ENCODE measurements around the gene LRG1.
A peak's percentile ranks its signal among the peaks of the same experiment; 100 is the strongest.
"Not testable (repeated sequence)": the region's sequence is repeated elsewhere in the genome, so short reads cannot be mapped to it uniquely, and the experiment has no call there.

LRG1 gene

GRCh38 chr19:4566402-4567051, 26.7 kb upstream of the LRG1 start:
- peaks cover 14% of the 10 kb centered on the region for H3K4me1 ChIP-seq (ENCODE audit: low read depth, poor library complexity, severe bottlenecking)
- H3K79me2 ChIP-seq (ENCODE audit: insufficient read depth, low read depth), result no peaks in the 10 kb centered on the region
- H3K36me3 ChIP-seq (ENCODE audit: insufficient read depth), result no peaks in the 10 kb centered on the region
- H3K27ac ChIP-seq, result no peak overlapping the region
- TF ChIP-seq, protein P1, sequence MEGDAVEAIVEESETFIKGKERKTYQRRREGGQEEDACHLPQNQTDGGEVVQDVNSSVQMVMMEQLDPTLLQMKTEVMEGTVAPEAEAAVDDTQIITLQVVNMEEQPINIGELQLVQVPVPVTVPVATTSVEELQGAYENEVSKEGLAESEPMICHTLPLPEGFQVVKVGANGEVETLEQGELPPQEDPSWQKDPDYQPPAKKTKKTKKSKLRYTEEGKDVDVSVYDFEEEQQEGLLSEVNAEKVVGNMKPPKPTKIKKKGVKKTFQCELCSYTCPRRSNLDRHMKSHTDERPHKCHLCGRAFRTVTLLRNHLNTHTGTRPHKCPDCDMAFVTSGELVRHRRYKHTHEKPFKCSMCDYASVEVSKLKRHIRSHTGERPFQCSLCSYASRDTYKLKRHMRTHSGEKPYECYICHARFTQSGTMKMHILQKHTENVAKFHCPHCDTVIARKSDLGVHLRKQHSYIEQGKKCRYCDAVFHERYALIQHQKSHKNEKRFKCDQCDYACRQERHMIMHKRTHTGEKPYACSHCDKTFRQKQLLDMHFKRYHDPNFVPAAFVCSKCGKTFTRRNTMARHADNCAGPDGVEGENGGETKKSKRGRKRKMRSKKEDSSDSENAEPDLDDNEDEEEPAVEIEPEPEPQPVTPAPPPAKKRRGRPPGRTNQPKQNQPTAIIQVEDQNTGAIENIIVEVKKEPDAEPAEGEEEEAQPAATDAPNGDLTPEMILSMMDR (conservative IDR thresholded peaks at IDR 0.05; ENCODE audit: low read depth, low read length), result no peak
- peaks cover 38% of the 10 kb centered on the region for H3K27me3 ChIP-seq (ENCODE audit: insufficient read depth, low read depth)
- no peak overlapping the region for H3K9ac ChIP-seq
- peak overlapping the region; percentile 42; the same call in 1 of the 2 replicates for H3K4me2 ChIP-seq
- H2AFZ ChIP-seq (ENCODE audit: low read depth), result no peak overlapping the region
- no peak overlapping the region for H3K4me3 ChIP-seq (IDR thresholded peaks at IDR 0.05; ENCODE audit: insufficient read depth, low read depth, low read length)
- H4K20me1 ChIP-seq (ENCODE audit: insufficient read depth), result no peaks in the 10 kb centered on the region

DNA sequence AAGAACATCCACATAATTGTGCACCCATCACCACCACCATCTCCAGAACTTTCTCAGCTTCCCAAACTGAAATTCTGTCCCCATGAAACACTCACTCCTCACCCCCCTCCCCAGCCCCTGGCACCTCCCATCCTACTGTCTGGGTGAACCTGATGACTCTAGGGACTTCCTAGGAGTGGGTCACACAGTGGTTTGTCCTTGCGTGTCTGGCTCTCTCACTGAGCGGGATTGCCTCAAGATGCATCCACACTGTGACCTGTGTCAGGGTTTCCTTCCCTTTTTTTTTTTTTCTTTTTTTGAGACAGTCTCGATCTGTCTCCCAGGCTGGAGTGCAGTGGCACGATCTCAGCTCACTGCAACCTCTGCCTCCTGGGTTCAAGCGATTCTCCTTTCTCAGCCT, 23.7 kb upstream of the LRG1 start:
- not testable (repeated sequence) for H3K27ac ChIP-seq; H3K79me2 ChIP-seq (ENCODE audit: insufficient read depth, low read depth); H2AFZ ChIP-seq (ENCODE audit: low read depth); H3K36me3 ChIP-seq (ENCODE audit: insufficient read depth); H4K20me1 ChIP-seq (ENCODE audit: insufficient read depth); H3K4me2 ChIP-seq; H3K9ac ChIP-seq; H3K4me3 ChIP-seq (IDR thresholded peaks at IDR 0.05; ENCODE audit: insufficient read depth, low read depth, low read length)
- Histone ChIP-seq H3K4me1 (ENCODE audit: low read depth, poor library complexity, severe bottlenecking) (peaks cover 14% of the 10 kb centered on the region), H3K27me3 (ENCODE audit: insufficient read depth, low read depth) (peaks cover 39% of the 10 kb centered on the region)

GRCh38 chr19:4562085-4562484, 22.2 kb upstream of the LRG1 start:
- peaks cover 13% of the 10 kb centered on the region for H3K4me1 ChIP-seq (ENCODE audit: low read depth, poor library complexity, severe bottlenecking)
- not testable (repeated sequence) for H2AFZ ChIP-seq (ENCODE audit: low read depth); H3K36me3 ChIP-seq (ENCODE audit: insufficient read depth); H3K4me3 ChIP-seq (IDR thresholded peaks at IDR 0.05; ENCODE audit: insufficient read depth, low read depth, low read length); H3K79me2 ChIP-seq (ENCODE audit: insufficient read depth, low read depth); H3K9ac ChIP-seq; H3K27ac ChIP-seq; H4K20me1 ChIP-seq (ENCODE audit: insufficient read depth); H3K4me2 ChIP-seq
- H3K27me3 ChIP-seq (ENCODE audit: insufficient read depth, low read depth), result peaks cover 37% of the 10 kb centered on the region

- Histone ChIP-seq H3K36me3 (ENCODE audit: insufficient read depth) (no peaks in the 10 kb centered on the region), H3K9ac (no peak within 1 kb of the TSS), H3K4me3 (IDR thresholded peaks at IDR 0.05; ENCODE audit: insufficient read depth, low read depth, low read length) (no peak within 1 kb of the TSS), H3K27me3 (ENCODE audit: insufficient read depth, low read depth) (peaks cover 13% of the 10 kb centered on the region; the same call in 1 of the 2 replicates), H3K4me1 (ENCODE audit: low read depth, poor library complexity, severe bottlenecking) (no peaks in the 10 kb centered on the region), H3K4me2 (no peak within 1 kb of the TSS), H4K20me1 (ENCODE audit: insufficient read depth) (no peaks in the 10 kb centered on the region), H2AFZ (ENCODE audit: low read depth) (no peak within 1 kb of the TSS), H3K79me2 (ENCODE audit: insufficient read depth, low read depth) (no peaks in the 10 kb centered on the region), H3K27ac (no peak within 1 kb of the TSS)
- TF ChIP-seq, protein P1 (conservative IDR thresholded peaks at IDR 0.05; ENCODE audit: low read depth, low read length), result no peak
Measured at GRCh38 chr19:4559569-4559968, 19.7 kb upstream of the LRG1 start, which contains the start of gene SEMA6B. TSS of gene SEMA6B (minus strand) at chr19:4559684. CDS start at chr19:4558457, 1,227 bp downstream.

DNA sequence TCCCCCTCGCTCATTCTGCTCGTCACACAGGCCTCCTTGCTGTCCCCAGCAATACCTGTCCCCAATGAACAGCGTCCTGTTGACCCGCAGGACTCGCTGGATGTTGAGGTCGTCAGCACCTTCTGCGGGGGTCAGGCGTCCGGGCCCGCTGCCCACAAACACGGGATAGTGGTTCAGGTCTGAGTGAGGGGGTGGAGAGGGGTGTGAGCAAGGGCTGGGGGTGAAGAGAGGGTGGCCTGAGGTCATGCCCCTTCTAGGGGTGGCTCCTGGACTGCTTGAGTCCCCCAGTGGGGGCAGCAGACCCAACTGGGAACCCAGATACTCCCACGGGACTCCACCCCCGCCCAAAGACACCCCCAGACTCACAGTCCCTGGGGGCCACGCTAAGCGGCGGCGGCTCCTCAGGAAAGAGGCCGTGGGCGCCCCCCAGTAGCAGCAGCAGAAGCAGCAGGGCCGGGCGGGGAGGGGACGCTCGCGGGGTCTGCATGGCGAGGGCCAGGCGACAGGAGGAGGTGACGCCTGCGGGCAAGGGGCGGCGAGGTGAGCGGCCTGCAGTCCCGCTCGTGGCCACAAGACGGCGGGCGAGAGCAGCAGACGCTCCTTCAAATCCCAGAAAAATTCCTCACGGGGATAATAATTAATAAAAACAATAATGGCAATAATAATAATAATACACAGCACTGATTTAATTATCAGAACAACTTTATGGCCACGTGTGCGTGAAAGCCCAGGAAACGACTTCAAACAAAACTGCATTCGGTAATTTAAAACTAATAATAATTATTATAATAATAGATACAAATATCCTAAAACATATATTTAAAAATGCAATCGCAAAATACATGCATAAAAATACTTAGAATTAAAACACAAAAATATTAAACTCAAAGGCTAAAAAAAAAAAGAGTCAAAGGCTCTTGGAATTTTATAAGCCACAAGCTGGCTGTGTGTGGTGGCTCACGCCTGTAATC, 18.4 kb upstream of the LRG1 start:
- no peak overlapping the region for H3K9ac ChIP-seq

More for the DNA sequence above, 18.4 kb upstream of the LRG1 start:
- H3K4me1 ChIP-seq (ENCODE audit: low read depth, poor library complexity, severe bottlenecking), result no peaks in the 10 kb centered on the region
- H3K4me3 ChIP-seq (IDR thresholded peaks at IDR 0.05; ENCODE audit: insufficient read depth, low read depth, low read length), result no peak overlapping the region
- H4K20me1 ChIP-seq (ENCODE audit: insufficient read depth), result no peaks in the 10 kb centered on the region
- no peaks in the 10 kb centered on the region for H3K36me3 ChIP-seq (ENCODE audit: insufficient read depth)
- H3K27me3 ChIP-seq (ENCODE audit: insufficient read depth, low read depth), result peaks cover 7% of the 10 kb centered on the region; the same call in 1 of the 2 replicates
- H3K27ac ChIP-seq, result no peak overlapping the region
- H3K79me2 ChIP-seq (ENCODE audit: insufficient read depth, low read depth), result no peaks in the 10 kb centered on the region
- H2AFZ ChIP-seq (ENCODE audit: low read depth), result no peak overlapping the region; the same call in 1 of the 2 replicates
- TF ChIP-seq, protein P1 (conservative IDR thresholded peaks at IDR 0.05; ENCODE audit: low read depth, low read length), result peak; percentile 90
- H3K4me2 ChIP-seq, result no peak overlapping the region

Data from KMS-11 (cell line).